Fibroblast of mammary gland (primary cell): ENCODE data around the gene CTAG1B.
"Not testable (repeated sequence)": the region's sequence is repeated elsewhere in the genome, so short reads cannot be mapped to it uniquely, and the experiment has no call there.

Source experiments
- DNase-seq: peaks from one replicate; pipeline ENCODE4 v3.0.0-alpha.2; 2010; ENCODE audit warnings: low read depth
- H3K4me3 ChIP-seq: 2 replicates; pipeline ENCODE4 v1.5.1; 2011; ENCODE audit warnings: low read depth, mild to moderate bottlenecking, low read length, moderate library complexity; ENCODE audit not compliant: control insufficient read depth
- CTCF ChIP-seq: conservative IDR thresholded peaks from 2 replicates; pipeline ENCODE4 v1.5.1; 2011; ENCODE audit warnings: low read depth, low read length, inconsistent platforms; ENCODE audit not compliant: control insufficient read depth, insufficient read depth

Gene CTAG1B

GRCh38 chrX:154650221-154650510, 31.1 kb upstream of the CTAG1B start:
- no peak for DNase-seq

GRCh38 chrX:154649503-154650220, 30.6 kb upstream of the CTAG1B start:
- no peak overlapping the region for H3K4me3 ChIP-seq
- TF ChIP-seq CTCF, result no peak
- DNase-seq, result no peak

More at GRCh38 chrX:154650221-154650510, 31.1 kb upstream of the CTAG1B start:
- no peak overlapping the region for H3K4me3 ChIP-seq
- TF ChIP-seq CTCF, result no peak

- H3K4me3 ChIP-seq, result no peak overlapping the region
- DNase-seq, result no peak
- no peak for TF ChIP-seq CTCF
These were observed 29.8 kb upstream of the CTAG1B start for GRCh38 chrX:154648931-154649330.

GRCh38 chrX:154645745-154646378, 26.8 kb upstream of the CTAG1B start:
- DNase-seq, H3K4me3 ChIP-seq: not testable (repeated sequence)

DNA sequence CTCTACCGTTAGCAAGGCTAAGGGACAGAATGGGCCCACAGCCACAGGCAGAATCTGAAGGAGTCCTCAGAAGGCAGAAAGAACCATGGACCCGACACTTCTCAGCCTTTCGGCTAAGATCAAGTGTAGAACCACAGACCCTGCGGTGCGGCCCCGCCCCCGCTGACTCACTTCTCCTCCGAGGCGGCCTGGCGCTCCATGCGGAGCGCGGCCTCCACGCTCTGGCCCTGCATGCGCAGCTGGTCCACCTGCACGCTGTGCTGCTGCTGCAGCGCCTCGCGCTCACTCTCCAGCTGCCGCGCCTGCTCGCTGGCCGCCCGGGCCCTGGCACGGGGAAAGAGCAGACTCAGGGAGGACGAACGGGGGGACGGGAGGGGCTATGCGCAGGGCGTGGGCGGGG, 24.6 kb upstream of the CTAG1B start:
- DNase-seq, H3K4me3 ChIP-seq: not testable (repeated sequence)

- not testable (repeated sequence) for DNase-seq, H3K4me3 ChIP-seq
These were observed 22.7 kb upstream of the CTAG1B start for GRCh38 chrX:154641740-154642139.

- not testable (repeated sequence) for H3K4me3 ChIP-seq, DNase-seq
These were observed 14.6 kb upstream of the CTAG1B start for GRCh38 chrX:154633661-154634060.

GRCh38 chrX:154630949-154631348, 11.9 kb upstream of the CTAG1B start:
- not testable (repeated sequence) for H3K4me3 ChIP-seq, DNase-seq

- not testable (repeated sequence) for DNase-seq, H3K4me3 ChIP-seq
These were observed 9.9 kb upstream of the CTAG1B start for GRCh38 chrX:154628960-154629359.

- not testable (repeated sequence) for DNase-seq
These were observed 1.8 kb upstream of the CTAG1B start for GRCh38 chrX:154620767-154621414.

GRCh38 chrX:154613586-154613985, 5.5 kb downstream of the CTAG1B start:
- H3K4me3 ChIP-seq, DNase-seq: not testable (repeated sequence)

More at GRCh38 chrX:154620767-154621414, 1.8 kb upstream of the CTAG1B start:
- not testable (repeated sequence) for H3K4me3 ChIP-seq

DNA sequence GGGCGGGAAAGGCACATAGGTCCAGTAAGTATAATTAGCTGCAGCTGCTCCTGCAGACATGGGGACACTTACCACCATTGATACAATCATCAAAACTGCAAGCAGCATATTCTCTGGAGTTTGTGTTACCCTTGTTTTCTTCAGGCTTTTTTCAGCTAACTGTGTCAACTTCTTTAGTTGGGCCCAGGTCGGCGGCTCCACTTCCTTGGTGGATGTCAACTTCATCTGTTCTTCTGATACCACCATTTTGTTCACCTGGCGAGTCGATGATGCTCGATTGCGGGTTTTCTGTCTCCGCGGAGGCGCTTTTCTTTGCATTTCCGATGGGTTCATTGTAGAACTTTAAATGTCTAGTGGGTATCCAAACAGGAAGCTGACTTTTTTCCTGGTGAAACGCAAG, 7.9 kb downstream of the CTAG1B start:
- H3K4me3 ChIP-seq, DNase-seq: not testable (repeated sequence)

GRCh38 chrX:154608823-154609222, 10.3 kb downstream of the CTAG1B start:
- not testable (repeated sequence) for DNase-seq, H3K4me3 ChIP-seq

DNA sequence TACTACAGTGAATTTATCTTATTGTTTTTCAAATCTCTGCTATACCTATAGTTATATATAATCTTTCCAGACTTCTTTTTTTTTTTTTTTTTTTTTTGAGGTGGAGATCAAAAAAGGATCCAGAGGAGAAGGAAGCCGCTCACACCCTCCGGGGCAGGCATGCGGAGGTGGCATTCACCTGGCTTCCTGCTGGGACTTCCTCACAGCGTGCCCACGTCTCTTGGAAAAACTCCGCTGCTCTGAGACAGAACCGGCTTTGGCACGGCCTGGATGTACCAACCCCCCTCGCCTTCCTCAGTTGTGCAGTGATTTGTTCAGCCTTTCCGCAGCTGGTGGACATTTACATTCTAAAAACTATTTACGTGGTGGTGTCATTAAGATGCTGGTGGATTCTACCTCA, 11.1 kb downstream of the CTAG1B start:
- H3K4me3 ChIP-seq, DNase-seq: not testable (repeated sequence)
